ENCODE results near the gene QSER1.
"Not testable (repeated sequence)": the region's sequence is repeated elsewhere in the genome, so short reads cannot be mapped to it uniquely, and the experiment has no call there.

The QSER1 gene

DNA sequence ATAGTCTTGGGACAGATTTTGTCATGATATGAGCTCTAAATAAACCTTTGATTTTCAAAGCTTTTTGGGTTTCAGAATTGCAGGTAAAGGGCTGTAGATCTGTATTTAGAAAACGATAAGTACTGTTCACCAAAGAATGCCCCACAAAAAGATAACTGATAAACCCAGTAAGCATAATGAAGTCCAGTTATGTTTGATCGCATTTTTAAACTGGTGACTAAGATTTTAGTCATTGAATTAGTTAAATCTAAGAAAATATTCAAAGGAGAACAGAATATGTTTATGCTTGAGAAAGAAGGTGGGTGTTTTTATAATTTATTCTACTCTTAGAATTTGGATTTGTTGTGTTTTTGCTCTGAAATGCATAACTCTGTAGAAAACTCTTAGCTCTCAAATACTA is 134.6 kb downstream of the QSER1 start:
- in situ Hi-C loops (cut with MboI; ENCODE audit: low pct_unique_long_range_greater_than_20kb, low sequenced_read_pairs, unreplicated experiment) = no loop called here
- DNase-seq (ENCODE audit: low spot score) = no peak
- TF ChIP-seq, protein P1, sequence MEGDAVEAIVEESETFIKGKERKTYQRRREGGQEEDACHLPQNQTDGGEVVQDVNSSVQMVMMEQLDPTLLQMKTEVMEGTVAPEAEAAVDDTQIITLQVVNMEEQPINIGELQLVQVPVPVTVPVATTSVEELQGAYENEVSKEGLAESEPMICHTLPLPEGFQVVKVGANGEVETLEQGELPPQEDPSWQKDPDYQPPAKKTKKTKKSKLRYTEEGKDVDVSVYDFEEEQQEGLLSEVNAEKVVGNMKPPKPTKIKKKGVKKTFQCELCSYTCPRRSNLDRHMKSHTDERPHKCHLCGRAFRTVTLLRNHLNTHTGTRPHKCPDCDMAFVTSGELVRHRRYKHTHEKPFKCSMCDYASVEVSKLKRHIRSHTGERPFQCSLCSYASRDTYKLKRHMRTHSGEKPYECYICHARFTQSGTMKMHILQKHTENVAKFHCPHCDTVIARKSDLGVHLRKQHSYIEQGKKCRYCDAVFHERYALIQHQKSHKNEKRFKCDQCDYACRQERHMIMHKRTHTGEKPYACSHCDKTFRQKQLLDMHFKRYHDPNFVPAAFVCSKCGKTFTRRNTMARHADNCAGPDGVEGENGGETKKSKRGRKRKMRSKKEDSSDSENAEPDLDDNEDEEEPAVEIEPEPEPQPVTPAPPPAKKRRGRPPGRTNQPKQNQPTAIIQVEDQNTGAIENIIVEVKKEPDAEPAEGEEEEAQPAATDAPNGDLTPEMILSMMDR (IDR thresholded peaks at IDR 0.05; ENCODE audit: extremely low read depth, insufficient read depth, missing control alignments) = no peak

DNA sequence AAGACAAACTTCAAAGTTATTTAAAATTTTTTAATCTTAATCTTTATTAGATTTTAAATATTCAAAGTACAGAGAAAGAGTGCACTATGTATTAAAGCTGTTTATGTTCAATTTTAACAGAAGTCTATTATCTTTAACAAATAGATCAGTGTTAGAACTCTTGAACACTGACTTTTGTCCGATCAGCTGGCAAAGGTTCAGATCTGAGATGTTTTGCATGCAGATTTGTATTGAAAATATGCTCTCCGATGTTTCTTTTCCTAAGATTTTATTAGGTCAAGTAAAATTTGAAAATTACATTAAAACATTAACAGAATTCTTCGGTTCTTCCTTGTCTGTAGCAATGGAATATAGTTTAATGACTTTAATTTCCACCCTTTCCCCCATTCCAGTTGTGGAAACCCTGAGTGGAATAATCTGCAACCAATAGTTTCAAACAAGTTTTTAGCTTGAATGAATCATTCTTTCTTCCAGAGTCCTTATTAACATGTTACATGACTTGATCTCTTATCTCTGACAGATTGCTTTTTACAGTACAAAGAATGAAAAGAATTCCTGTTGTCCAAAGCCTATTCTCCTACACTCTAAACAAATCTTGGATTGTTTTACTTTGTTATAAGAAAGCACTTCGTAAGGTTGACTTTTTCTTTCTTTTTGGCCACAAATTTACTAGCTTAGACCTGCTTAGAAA is 135.4 kb downstream of the QSER1 start:
- in situ Hi-C loops (cut with MboI; ENCODE audit: low pct_unique_long_range_greater_than_20kb, low sequenced_read_pairs, unreplicated experiment) = no loop called here
- no peak for DNase-seq (ENCODE audit: low spot score)
- TF ChIP-seq, protein P1 (IDR thresholded peaks at IDR 0.05; ENCODE audit: extremely low read depth, insufficient read depth, missing control alignments) = no peak

DNA sequence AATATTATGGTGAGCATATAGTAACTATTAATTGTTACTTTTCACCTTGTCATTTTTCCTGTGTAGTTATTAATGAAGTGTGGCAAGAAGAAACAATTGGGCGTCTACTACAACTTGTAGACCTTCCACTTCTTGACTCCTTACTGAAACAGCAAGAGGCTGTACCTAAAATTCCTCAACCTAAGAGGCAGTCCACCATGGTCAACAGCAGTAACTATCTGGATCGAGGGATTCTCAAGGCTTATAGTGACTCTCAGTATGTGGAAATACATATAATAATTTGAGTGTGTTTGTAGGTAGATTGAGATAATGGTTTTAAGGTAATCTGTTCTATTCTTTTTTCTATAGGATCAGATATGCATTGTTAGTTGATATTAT is 135.9 kb downstream of the QSER1 start:
- no peak for DNase-seq (ENCODE audit: low spot score)
- in situ Hi-C loops (cut with MboI; ENCODE audit: low pct_unique_long_range_greater_than_20kb, low sequenced_read_pairs, unreplicated experiment) = no loop called here
- TF ChIP-seq, protein P1 (IDR thresholded peaks at IDR 0.05; ENCODE audit: extremely low read depth, insufficient read depth, missing control alignments) = no peak

DNA sequence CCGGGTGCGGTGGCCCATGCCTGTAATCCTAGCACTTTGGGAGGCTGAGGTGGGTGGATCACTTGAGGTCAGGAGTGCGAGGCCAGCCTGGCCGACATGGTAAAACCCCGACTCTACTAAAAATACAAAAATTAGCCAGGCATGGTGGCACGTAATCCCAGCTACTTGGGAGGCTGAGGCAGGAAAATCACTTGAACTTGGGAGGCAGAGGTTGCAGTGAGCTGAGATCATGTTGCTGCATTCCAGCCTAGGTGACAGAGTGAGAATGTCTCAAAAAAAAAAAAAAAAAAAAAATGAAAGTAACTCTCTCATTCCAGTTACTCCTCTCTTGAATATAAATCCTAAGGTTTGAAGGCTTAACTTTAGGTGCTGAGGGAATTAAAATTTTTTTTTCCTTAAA is 136.6 kb downstream of the QSER1 start:
- in situ Hi-C loops (cut with MboI; ENCODE audit: low pct_unique_long_range_greater_than_20kb, low sequenced_read_pairs, unreplicated experiment); DNase-seq (ENCODE audit: low spot score): not testable (repeated sequence)
